Gastrocnemius medialis (tissue), 4 donors: ENCODE results near the gene LTK. TPM values are rescaled to one million over a fixed set of nuclear protein-coding genes. Genes with fewer than 3 reads are reported as not detected.
"Not testable (repeated sequence)": the region's sequence is repeated elsewhere in the genome, so short reads cannot be mapped to it uniquely, and the experiment has no call there.

Experiments used
- ATAC-seq, 2 donors: fragments of 150-250 bp; one replicate each; pipeline ENCODE4 v1.9.1; 2016
- DNase-seq, 2 donors: peaks; one replicate each; pipeline ENCODE4 v3.0.0-alpha.2; 2019
- H3K27ac ChIP-seq, 4 donors: fragments of 200-600 bp; sonication (generic); 1 replicate in 1 of 4; 2 replicates in 3 of 4; pipeline ENCODE4 v1.5.1; 2016 to 2018; ENCODE audit warnings: mild to moderate bottlenecking in 2 of 4, moderate library complexity in 1 of 4
- H3K27me3 ChIP-seq, 3 donors: fragments of 200-600 bp; sonication (generic) in 2 of 3; 1 replicate in 1 of 3; 2 replicates in 2 of 3; pipeline versions ENCODE4 v1.5.1 to v1.6.0; 2016 to 2019; ENCODE audit warnings: mild to moderate bottlenecking in 1 of 3, moderate library complexity in 1 of 3
- H3K36me3 ChIP-seq, 2 donors: fragments of 200-600 bp; sonication (generic) in 1 of 2; one replicate each; pipeline ENCODE4 v1.5.1; 2017 to 2018
- H3K4me1 ChIP-seq, 2 donors: fragments of 200-600 bp; sonication (generic) in 1 of 2; one replicate each; pipeline ENCODE4 v1.5.1; 2016 to 2017; ENCODE audit warnings: mild to moderate bottlenecking in 2 of 2
- H3K4me3 ChIP-seq, 4 donors: fragments of 200-600 bp; sonication (generic) in 3 of 4; 1 replicate in 1 of 4; 2 replicates in 3 of 4; pipeline ENCODE4 v1.5.1; 2016 to 2019; ENCODE audit warnings: mild to moderate bottlenecking in 2 of 4
- H3K9me3 ChIP-seq, 3 donors: fragments of 200-600 bp; sonication (generic) in 2 of 3; 1 replicate in 1 of 3; 2 replicates in 2 of 3; pipeline ENCODE4 v1.5.1; 2016 to 2019
- CTCF ChIP-seq, 5 experiments: fragments of 450-650 bp in 3 of 5; fragments of 200-600 bp in 2 of 5; sonication (generic) in 2 of 5; IDR thresholded peaks in 4 of 5; conservative IDR thresholded peaks in 1 of 5; 1 replicate in 4 of 5; 2 replicates in 1 of 5; pipeline ENCODE4 v1.5.1; 2016 to 2019; ENCODE audit warnings: antibody characterized with exemption in 5 of 5, mild to moderate bottlenecking in 3 of 5, moderate library complexity in 3 of 5
- POLR2A ChIP-seq, 2 donors: fragments of 450-650 bp; IDR thresholded peaks; one replicate each; pipeline ENCODE4 v1.6.1; 2017; ENCODE audit warnings: antibody characterized with exemption in 2 of 2, mild to moderate bottlenecking in 2 of 2, moderate library complexity in 2 of 2
- in situ Hi-C, 4 donors: fragments of 200-750 bp; cut with MboI; loops; one replicate each; pipeline versions ENCODE4 v1.15.0 to v1.8.0; 2017; ENCODE audit warnings: low sequenced_read_pairs in 4 of 4
- intact Hi-C: fragments of 100-400 bp; cut with DNase I; formaldehyde crosslinking; loops from one replicate; pipeline ENCODE4 v1.15.1; 2023; ENCODE audit warnings: low total_unique reads
- total RNA-seq, 4 donors: library from RNA; depleted of rRNA; stranded (reverse); fragments of >200 nt; gene quantifications; one replicate each; pipeline versions ENCODE4 v1.1.0 to v1.2.3, GENCODE V29; 2016

LTK gene
- total RNA-seq, 4 donors from 2014 or later: 0.34 to 0.68 TPM; not detected in 2

GRCh38 chr15:41476416-41477048 lies 37.1 kb downstream of the LTK start:
- peak in 1 of 2 donors; percentile 39 for DNase-seq
- no peaks in the 10 kb centered on the region for H3K27me3 ChIP-seq
- H3K4me3 ChIP-seq: no peak overlapping the region
- peaks cover 0 to 85% of the 10 kb centered on the region in 2 donors for H3K36me3 ChIP-seq
- peak overlapping the region; percentile 39 to 86 (median 66) for H3K27ac ChIP-seq
- H3K4me1 ChIP-seq: peaks cover 0 to 11% of the 10 kb centered on the region in 2 donors
- in situ Hi-C loops (no loop called here), intact Hi-C loops (no loop called here)
- H3K9me3 ChIP-seq: no peaks in the 10 kb centered on the region
- no peak for TF ChIP-seq POLR2A (IDR thresholded peaks at IDR 0.05)
- peak; percentile 83 to 89 for ATAC-seq

GRCh38 chr15:41474941-41475340 lies 38.7 kb downstream of the LTK start:
- Histone ChIP-seq H3K4me1 (peaks cover 0 to 11% of the 10 kb centered on the region in 2 donors), H3K27me3 (no peaks in the 10 kb centered on the region), H3K27ac (peak overlapping the region in 1 of 4 donors; percentile 80), H3K4me3 (no peak overlapping the region), H3K9me3 (no peaks in the 10 kb centered on the region), H3K36me3 (peaks cover 0 to 83% of the 10 kb centered on the region in 2 donors)
- no peak for ATAC-seq
- TF ChIP-seq CTCF (IDR thresholded peaks at IDR 0.05 in 4 of 5, conservative IDR thresholded peaks at IDR 0.05 in 1 of 5) (no peak), POLR2A (IDR thresholded peaks at IDR 0.05) (no peak)
- in situ Hi-C loops: no loop called here
- DNase-seq: no peak
- intact Hi-C loops: no loop called here

GRCh38 chr15:41474436-41474835 lies 39.2 kb downstream of the LTK start:
- in situ Hi-C loops (no loop called here), intact Hi-C loops (no loop called here)
- peaks cover 0 to 11% of the 10 kb centered on the region in 2 donors for H3K4me1 ChIP-seq
- DNase-seq (no peak), ATAC-seq (no peak)
- no peak overlapping the region for H3K27ac ChIP-seq
- no peaks in the 10 kb centered on the region for H3K9me3 ChIP-seq
- peaks cover 0 to 83% of the 10 kb centered on the region in 2 donors for H3K36me3 ChIP-seq
- no peaks in the 10 kb centered on the region for H3K27me3 ChIP-seq
- TF ChIP-seq CTCF (IDR thresholded peaks at IDR 0.05 in 4 of 5, conservative IDR thresholded peaks at IDR 0.05 in 1 of 5) (no peak), POLR2A (IDR thresholded peaks at IDR 0.05) (no peak)
- H3K4me3 ChIP-seq: no peak overlapping the region

- in situ Hi-C loops: no loop called here
- peaks cover 0 to 11% of the 10 kb centered on the region in 2 donors for H3K4me1 ChIP-seq
- H3K4me3 ChIP-seq: no peak overlapping the region
- no peak overlapping the region for H3K27ac ChIP-seq
- TF ChIP-seq POLR2A (IDR thresholded peaks at IDR 0.05) (no peak), CTCF (IDR thresholded peaks at IDR 0.05 in 4 of 5, conservative IDR thresholded peaks at IDR 0.05 in 1 of 5) (no peak)
- intact Hi-C loops: no loop called here
- ATAC-seq (no peak), DNase-seq (no peak)
- H3K9me3 ChIP-seq: no peaks in the 10 kb centered on the region
- H3K27me3 ChIP-seq: no peaks in the 10 kb centered on the region
- H3K36me3 ChIP-seq: peaks cover 0 to 81% of the 10 kb centered on the region in 2 donors
Observed at GRCh38 chr15:41473418-41473817, 40.2 kb downstream of the LTK start.

- intact Hi-C loops, H3K27me3 ChIP-seq, H3K9me3 ChIP-seq, in situ Hi-C loops, DNase-seq, H3K4me1 ChIP-seq, H3K4me3 ChIP-seq, ATAC-seq, H3K27ac ChIP-seq: not testable (repeated sequence)
- peaks cover 0 to 65% of the 10 kb centered on the region in 2 donors for H3K36me3 ChIP-seq
Observed at GRCh38 chr15:41469644-41470043, 44.0 kb downstream of the LTK start.

GRCh38 chr15:41466711-41467110 lies 46.9 kb downstream of the LTK start:
- H3K4me3 ChIP-seq: no peak overlapping the region
- ATAC-seq (no peak), DNase-seq (no peak)
- no peak overlapping the region for H3K27ac ChIP-seq
- peaks cover 0 to 52% of the 10 kb centered on the region in 2 donors for H3K36me3 ChIP-seq
- TF ChIP-seq CTCF (IDR thresholded peaks at IDR 0.05 in 4 of 5, conservative IDR thresholded peaks at IDR 0.05 in 1 of 5) (no peak), POLR2A (IDR thresholded peaks at IDR 0.05) (no peak)
- no peaks in the 10 kb centered on the region for H3K4me1 ChIP-seq
- intact Hi-C loops: no loop called here
- no peaks in the 10 kb centered on the region for H3K9me3 ChIP-seq
- in situ Hi-C loops: no loop called here
- no peaks in the 10 kb centered on the region for H3K27me3 ChIP-seq
